ENCODE measurements around the gene CRADD.

Gene CRADD

GRCh38 chr12:93671044-93671443 lies 6.1 kb upstream of the CRADD start:
- DNase-seq (ENCODE audit: low read depth in 2 of 2), result no peak

DNA sequence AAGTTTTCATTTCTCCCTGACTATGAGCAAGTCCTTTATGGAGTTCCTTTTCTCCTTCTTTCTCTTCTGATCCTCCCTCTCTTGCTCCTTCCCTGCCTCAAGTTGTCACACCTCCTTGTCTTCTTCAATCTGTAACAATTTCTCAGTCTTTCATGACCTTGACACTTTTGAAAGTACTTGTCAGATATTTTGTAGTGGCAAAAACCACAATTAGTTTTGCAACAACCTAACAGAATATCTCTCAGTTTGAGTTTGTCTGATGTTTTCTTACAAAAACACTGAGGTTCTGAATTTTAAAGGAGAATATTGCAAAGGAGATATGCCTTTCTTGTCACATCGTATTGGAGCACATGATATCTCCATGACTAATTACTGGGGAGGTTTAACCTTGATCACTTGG lies 4.1 kb upstream of the CRADD start:
- no peak for DNase-seq (ENCODE audit: low read depth in 2 of 2)

DNA sequence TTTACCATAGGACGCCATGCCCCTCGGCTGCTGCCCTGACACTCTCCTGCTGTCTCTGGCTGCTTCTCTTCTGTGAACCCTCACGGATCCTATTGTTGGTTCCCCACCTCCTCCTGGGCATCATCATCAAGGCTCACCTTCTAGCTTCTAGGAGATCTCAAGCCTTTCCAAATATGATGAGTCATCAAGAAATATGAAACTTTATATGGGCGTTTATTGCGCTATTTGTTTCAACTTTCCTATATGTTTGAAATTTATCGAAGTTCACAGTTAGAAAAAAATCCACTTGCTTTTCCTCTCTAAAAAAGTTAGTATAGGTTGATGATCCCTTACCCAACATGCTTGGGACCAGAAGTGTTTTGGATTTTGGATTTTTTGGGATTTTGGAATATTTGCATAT lies 2.8 kb upstream of the CRADD start:
- no peak for DNase-seq (ENCODE audit: low read depth in 2 of 2)

DNA sequence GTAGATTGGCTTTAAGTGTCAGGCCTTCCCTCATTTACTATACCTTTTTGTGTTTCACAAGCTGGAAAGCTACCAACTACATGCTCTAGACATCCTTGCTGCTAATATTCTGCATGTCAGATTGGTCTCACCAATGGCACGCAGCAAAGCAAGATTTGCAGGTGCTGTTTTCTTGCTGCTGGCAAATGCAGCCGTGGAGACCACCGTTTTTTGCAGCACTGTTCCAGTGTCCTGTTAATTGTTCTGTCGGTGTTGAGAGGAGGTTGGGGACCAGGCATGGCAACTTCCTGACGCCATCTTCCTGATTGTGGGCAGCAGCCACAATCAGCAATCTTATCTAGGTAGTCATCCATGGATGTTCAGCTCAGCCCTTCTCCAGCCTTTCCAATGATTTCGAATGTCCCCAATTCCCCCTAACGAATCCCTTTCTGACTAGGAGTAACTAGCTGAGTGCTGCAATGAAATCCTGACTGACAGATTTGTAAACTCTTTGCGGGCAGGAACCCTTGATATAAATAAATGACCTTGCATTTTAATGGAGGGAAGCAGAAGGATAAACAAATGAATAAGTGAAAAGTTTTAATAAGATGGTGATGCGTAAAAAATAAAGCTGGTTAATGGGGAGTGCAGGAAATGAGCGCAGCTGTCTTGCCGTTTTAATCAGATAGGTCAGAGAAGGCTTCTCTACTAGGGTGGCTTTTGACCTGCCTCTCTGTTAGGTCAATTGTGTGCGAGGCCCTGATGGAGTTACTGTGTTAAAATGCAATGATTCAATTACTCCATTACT lies 574 bp upstream of the CRADD start:
- DNase-seq (ENCODE audit: low read depth in 2 of 2), result no peak

DNA sequence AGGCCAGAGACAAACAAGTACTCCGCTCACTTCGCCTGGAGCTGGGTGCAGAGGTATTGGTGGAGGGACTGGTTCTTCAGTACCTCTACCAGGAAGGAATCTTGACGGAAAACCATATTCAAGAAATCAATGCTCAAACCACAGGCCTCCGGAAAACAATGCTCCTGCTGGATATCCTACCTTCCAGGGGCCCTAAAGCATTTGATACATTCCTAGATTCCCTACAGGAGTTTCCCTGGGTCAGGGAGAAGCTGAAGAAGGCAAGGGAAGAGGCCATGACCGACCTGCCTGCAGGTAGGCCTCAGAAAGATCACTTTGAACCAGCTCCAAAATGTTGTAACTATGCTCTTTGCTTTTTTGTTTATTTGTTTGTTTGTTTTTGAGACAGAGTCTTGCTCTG lies 1.6 kb downstream of the CRADD start:
- DNase-seq (ENCODE audit: low read depth in 2 of 2), result no peak

- no peak for DNase-seq (ENCODE audit: low read depth in 2 of 2)
Measured at GRCh38 chr12:93679308-93679925, 2.2 kb downstream of the CRADD start.

DNA sequence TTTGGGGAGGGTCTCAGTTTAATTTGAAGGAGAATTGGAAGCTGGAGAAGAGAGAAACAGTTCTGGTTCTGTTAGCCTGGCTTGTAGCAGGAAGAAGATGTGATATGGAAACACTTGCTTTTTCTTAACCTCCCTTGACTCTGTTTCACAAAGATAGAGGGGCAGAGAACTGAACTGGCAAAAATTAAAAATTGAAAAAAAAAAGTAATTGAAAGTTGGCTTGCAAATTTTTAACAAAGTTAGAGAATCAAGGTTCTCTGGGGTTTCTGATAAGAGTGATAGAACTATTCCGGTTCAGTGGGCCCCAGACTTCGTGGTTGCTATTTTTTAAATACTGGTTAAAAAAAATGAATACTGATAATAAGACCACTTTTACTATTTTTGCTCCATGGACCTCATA lies 2.8 kb downstream of the CRADD start:
- DNase-seq (ENCODE audit: low read depth in 2 of 2), result no peak

GRCh38 chr12:93682846-93683261 lies 5.7 kb downstream of the CRADD start:
- DNase-seq (ENCODE audit: low read depth in 2 of 2), result no peak

DNA sequence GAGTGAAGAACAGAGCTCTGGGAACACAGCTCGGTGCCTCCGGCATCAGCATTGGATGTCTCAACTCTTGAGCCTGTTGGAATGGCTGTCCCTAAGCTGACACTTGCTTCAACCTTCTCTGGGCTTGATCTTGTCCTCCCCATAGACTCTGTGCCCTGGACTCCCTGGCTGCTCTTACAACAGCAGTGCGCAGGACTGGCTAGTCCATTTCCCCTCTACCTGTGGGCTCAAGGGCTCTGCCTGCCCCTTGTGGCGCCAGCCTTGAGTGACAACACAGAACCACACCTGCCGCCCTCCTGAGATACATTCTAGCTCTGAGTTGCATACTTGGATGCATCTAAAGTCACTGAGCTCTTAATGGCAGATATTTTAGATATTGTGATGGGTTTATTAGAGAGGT lies 6.2 kb downstream of the CRADD start:
- DNase-seq (ENCODE audit: low read depth in 2 of 2), result no peak

DNA sequence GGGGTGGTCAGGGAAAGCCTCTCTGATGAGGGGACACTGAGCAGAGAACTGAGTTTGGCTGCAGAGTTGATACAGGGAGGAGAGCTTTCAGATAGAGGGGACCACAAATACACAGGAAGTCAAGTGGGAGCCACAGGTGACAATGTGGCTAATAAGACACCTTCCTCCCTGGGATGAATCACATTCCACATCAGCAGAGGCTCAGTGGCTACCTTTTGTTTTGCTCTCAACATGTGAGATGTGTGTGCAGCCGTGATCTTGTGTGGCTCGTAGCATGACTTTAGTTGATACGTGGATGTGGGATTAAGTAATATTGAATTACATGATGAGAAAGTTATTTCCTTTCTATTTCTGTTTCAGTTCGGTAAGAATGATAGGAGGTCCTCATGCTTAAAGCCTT lies 7.5 kb downstream of the CRADD start:
- DNase-seq (ENCODE audit: low read depth in 2 of 2), result no peak

- DNase-seq (ENCODE audit: low read depth in 2 of 2), result no peak
Measured at GRCh38 chr12:93686572-93687356, 9.6 kb downstream of the CRADD start.

DNA sequence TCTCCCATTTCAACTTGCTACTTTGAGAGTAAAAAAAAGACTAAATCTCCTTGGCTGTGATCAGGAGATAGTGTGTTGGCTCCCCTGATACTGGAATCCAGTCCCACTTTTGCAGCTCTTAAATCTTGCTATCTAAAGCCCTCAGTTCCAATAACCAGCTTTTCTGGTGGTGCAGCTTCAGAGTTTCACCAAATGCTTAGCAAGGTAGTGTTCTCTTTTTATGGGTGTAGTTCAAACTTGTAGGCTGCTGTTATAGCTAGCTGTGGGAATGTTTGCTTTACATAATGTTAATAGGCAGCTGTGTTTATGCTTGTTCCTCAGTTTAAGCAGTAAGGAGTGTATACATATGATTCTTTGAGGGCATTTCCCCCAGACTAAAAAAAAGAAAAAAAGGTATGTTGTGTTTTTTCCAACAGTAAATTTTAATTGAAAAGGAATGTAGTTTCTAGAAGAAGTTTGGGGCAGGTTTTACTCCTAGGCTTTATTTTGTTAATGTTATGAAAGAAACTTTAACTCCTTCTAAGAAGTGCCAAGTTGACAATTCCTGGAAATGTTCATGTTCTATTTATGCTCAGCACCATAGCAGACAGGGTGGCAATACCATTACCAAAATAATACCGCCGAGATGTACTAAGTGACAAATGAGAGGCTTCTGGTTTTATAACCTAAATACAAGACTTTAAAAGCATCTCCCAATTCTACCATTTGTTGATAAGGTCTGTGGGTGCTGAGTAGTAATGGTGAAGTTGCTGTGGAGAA lies 12.1 kb downstream of the CRADD start:
- no peak for DNase-seq (ENCODE audit: low read depth in 2 of 2)

- DNase-seq (ENCODE audit: low read depth in 2 of 2), result no peak
Measured at GRCh38 chr12:93696462-93696861, 19.3 kb downstream of the CRADD start.

DNA sequence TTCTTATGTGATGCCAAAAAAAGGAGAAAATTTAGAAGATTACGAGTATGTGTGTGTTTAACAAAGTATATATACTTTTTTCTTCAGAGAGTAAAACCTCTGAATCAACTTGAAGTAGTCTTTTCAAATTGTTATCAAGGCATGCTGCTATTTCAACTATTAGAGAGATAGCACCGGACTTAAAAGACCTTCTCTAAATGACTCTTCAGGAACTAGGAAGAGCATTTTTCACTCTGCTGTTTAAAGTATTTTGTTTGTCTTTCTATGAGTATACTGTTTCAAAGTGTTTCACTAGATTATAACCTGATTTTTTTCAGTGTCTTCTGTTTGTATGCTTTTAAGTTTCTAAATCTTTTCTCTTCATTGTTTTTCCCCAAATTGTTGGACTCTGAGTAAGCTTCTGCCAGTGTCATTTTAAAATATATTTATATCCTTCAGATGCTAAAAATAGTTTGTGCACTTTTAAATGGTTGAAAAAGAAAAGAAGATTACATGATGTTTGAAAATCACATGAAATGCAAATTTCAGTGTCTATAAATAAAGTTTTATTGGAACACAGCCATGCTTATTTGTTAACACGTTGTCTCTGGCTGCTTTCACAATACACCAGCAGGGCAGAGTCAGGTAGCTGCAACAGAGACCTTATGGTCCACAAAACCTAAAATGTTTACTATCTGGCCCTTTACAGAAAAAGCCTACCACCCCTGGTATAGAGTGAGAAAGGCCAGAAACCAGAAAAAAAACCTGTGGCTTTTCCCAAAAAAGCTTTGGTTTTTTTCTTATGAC lies 21.3 kb downstream of the CRADD start:
- no peak for DNase-seq (ENCODE audit: low read depth in 2 of 2)

DNA sequence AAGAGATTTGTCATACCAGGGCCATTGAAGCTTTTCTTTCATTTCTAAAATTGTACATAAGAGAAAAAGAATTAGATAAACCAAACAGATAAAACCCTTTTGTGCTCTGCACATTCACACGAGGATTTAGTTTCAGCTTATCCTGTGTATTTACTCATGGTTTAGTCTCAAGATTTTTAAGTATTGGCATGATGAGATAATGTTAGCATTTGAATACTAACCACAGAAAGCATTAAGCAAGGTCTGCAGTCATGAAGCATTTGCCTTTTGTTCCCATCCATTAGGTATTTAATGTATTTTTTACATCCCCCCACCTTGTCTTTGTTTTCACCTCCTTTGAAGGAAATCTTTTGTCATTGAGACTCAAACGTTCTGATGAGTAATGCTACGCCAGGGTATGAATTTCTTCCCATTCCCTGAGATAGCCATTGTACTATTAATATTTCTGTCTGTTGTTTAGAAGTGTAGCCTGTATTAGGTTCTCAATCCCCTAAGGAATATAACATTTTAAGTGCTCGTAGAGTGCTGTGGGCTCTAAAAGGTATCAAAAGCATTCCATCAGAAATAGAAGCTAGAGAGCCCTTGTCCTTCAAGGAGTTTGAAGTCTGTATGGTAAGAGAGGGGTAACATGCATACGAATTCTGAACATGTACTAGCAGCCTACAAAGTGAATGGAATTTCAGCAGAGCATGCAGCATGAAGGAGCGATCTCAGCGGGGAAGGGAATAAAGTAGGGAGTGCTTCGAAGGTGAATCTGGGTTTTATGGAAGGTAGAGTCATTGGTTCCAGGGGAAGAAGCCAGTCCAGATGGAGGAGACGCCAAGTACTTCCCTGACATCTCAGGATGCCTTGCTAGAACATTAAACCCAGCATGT lies 22.3 kb downstream of the CRADD start:
- DNase-seq (ENCODE audit: low read depth in 2 of 2), result no peak

GRCh38 chr12:93702707-93703315 lies 25.6 kb downstream of the CRADD start:
- DNase-seq (ENCODE audit: low read depth in 2 of 2), result no peak

GRCh38 chr12:93704122-93704521 lies 26.9 kb downstream of the CRADD start:
- DNase-seq (ENCODE audit: low read depth in 2 of 2), result no peak

- DNase-seq (ENCODE audit: low read depth in 2 of 2), result no peak
Measured at GRCh38 chr12:93704625-93705024, 27.4 kb downstream of the CRADD start.

DNA sequence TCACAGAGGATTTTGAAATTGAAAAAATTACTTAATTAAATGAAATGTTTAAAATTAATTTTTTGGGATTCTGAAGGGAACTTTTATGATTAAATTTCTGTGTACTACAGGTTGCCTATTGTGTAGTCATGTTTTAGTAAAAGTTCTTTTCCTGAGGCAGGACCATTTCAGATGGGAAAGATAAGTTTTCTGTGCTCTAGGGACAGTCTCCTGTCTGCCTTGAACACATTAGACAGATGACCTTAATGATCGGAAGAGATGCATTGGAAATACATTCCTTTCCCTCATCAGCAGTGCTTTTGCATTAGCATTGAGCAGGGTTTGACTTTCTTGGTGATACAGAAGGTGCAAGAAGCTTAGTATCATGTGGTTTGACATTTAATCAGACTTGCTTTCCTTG lies 28.1 kb downstream of the CRADD start:
- no peak for DNase-seq (ENCODE audit: low read depth in 2 of 2)

DNA sequence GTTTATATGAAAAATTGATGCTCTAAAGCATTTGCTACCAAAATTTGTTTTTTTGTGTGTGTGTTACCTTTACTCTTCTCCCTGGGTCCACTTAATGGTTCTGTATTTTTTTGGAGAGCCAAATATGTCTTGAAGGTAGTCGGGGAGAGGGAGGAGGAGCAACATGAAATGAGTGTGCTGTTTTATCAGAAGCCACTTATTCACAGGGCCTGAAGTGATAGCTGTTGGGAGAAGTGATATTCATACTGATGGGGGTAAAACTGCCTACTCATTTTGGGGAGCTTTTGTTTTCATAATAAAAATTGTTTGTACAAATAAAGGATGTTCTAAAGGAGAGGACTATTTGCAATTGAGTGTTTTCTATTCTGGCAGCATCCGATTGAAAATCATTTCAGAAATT lies 29.2 kb downstream of the CRADD start:
- DNase-seq (ENCODE audit: low read depth in 2 of 2), result no peak
